ENCODE measurements around the gene OR2H2.

GRCh38 chr6:29631209-29631810 lies 46.4 kb downstream of the OR2H2 start:
- TF ChIP-seq CTCF (IDR thresholded peaks at IDR 0.05) (no peak), EZH2 (IDR thresholded peaks at IDR 0.05; ENCODE audit: borderline replicate concordance, insufficient read depth, low read depth, low read length, poor library complexity, severe bottlenecking) (no peak)

Data from B cell (primary cell).